Stimulated activated CD4-positive, alpha-beta T cell treated with anti-CD3 and anti-CD28 coated beads, TNF-alpha, amount 100 ng/mL, for 48 hours (primary cell): ENCODE measurements around the gene RHOC.
"Not testable (repeated sequence)": the region's sequence is repeated elsewhere in the genome, so short reads cannot be mapped to it uniquely, and the experiment has no call there.

ENCODE experiments used
- DNase-seq, 3 donors: peaks; one replicate each; pipeline ENCODE4 v3.0.0-alpha.2; 2020; ENCODE audit warnings: low read depth in 3 of 3

The RHOC gene

GRCh38 chr1:112706505-112707220, at the start of gene RHOC:
Gene RHOC, minus strand, starts transcription at chr1:112707127. Its CDS starts 3,328 bp downstream, at chr1:112703799.
- DNase-seq: no peak

- no peak for DNase-seq
Observed at GRCh38 chr1:112754116-112754628, 47.2 kb upstream of the RHOC start.

- no peak for DNase-seq
Observed at GRCh38 chr1:112748396-112748795, 41.5 kb upstream of the RHOC start.

- no peak for DNase-seq
Observed at GRCh38 chr1:112744009-112744578, 37.2 kb upstream of the RHOC start.

GRCh38 chr1:112743174-112744008, 36.5 kb upstream of the RHOC start:
- DNase-seq: no peak

GRCh38 chr1:112737573-112737972, 30.6 kb upstream of the RHOC start:
- no peak for DNase-seq

- no peak for DNase-seq
Observed at GRCh38 chr1:112735752-112736151, 28.8 kb upstream of the RHOC start.

GRCh38 chr1:112731451-112731850, 24.5 kb upstream of the RHOC start:
- no peak for DNase-seq

GRCh38 chr1:112729909-112730308, 23.0 kb upstream of the RHOC start:
- DNase-seq: no peak

GRCh38 chr1:112729011-112729410, 22.1 kb upstream of the RHOC start:
- DNase-seq: not testable (repeated sequence)

- not testable (repeated sequence) for DNase-seq
Observed at GRCh38 chr1:112728306-112728971, 21.5 kb upstream of the RHOC start.

- DNase-seq: no peak
Observed at GRCh38 chr1:112727716-112728115, 20.8 kb upstream of the RHOC start.

- DNase-seq: not testable (repeated sequence)
Observed at GRCh38 chr1:112724240-112724639, 17.3 kb upstream of the RHOC start.

GRCh38 chr1:112723511-112723839, 16.5 kb upstream of the RHOC start:
- DNase-seq: no peak

- DNase-seq: no peak
Observed at GRCh38 chr1:112722601-112723510, 15.9 kb upstream of the RHOC start.

GRCh38 chr1:112721966-112722524, 15.1 kb upstream of the RHOC start:
- no peak for DNase-seq

- DNase-seq: not testable (repeated sequence)
Observed at GRCh38 chr1:112721294-112721693, 14.4 kb upstream of the RHOC start.

- DNase-seq: no peak
Observed at GRCh38 chr1:112720800-112721199, 13.9 kb upstream of the RHOC start.

- DNase-seq: no peak
Observed at GRCh38 chr1:112719706-112720105, 12.8 kb upstream of the RHOC start.

GRCh38 chr1:112718691-112719418, 11.9 kb upstream of the RHOC start:
- DNase-seq: peak in 2 of 3 donors; percentile 63 to 75
